GM12872 (cell line): ENCODE data around the gene DMWD.

Experiments used
- CTCF ChIP-seq: IDR thresholded peaks from 3 replicates; pipeline ENCODE4 v1.5.1; 2011; ENCODE audit warnings: low read depth, mild to moderate bottlenecking, low read length, moderate library complexity; ENCODE audit not compliant: insufficient read depth

Gene DMWD

GRCh38 chr19:45747513-45747912, 45.1 kb downstream of the DMWD start:
- no peak for TF ChIP-seq CTCF

- TF ChIP-seq CTCF = no peak
Measured at GRCh38 chr19:45746866-45747265, 45.8 kb downstream of the DMWD start.

GRCh38 chr19:45745606-45746005, 47.0 kb downstream of the DMWD start:
- no peak for TF ChIP-seq CTCF

GRCh38 chr19:45742969-45743368, 49.7 kb downstream of the DMWD start:
- TF ChIP-seq CTCF = no peak

GRCh38 chr19:45739498-45740439, 52.9 kb downstream of the DMWD start:
- no peak for TF ChIP-seq CTCF

- TF ChIP-seq CTCF = no peak
Measured at GRCh38 chr19:45733160-45733810, 59.4 kb downstream of the DMWD start, which contains the start of gene MEIOSIN. Gene MEIOSIN (plus strand): TSS chr19:45733439. CDS start chr19:45735377, 1,938 bp downstream.
